MM.1S (cell line): ENCODE results near the gene AHNAK.

ENCODE experiments used
- DNase-seq: peaks from one replicate; pipeline ENCODE4 v3.0.0-alpha.2; 2015
- H2AFZ ChIP-seq: fragments of 300-600 bp; sonication (generic); 2 replicates; pipeline ENCODE4 v1.6.0; 2016; ENCODE audit warnings: antibody characterized with exemption, low read length
- H3F3A ChIP-seq: fragments of 300-600 bp; sonication (generic); 2 replicates; pipeline ENCODE4 v1.6.1; 2016; ENCODE audit warnings: mild to moderate bottlenecking, antibody characterized with exemption, low read length, moderate library complexity, mixed read lengths; ENCODE audit not compliant: insufficient read depth
- H3K27ac ChIP-seq: fragments of 300-600 bp; sonication (generic); 2 replicates; pipeline ENCODE4 v1.5.1; 2016; ENCODE audit warnings: mild to moderate bottlenecking, low read length
- H3K27me3 ChIP-seq: fragments of 300-600 bp; sonication (generic); replicated peaks from 2 replicates; pipeline ENCODE4 v1.6.0; 2016; ENCODE audit warnings: low read length; ENCODE audit not compliant: insufficient read depth
- H3K36me3 ChIP-seq: fragments of 300-600 bp; sonication (generic); replicated peaks from 2 replicates; pipeline ENCODE4 v1.6.1; 2016; ENCODE audit warnings: mild to moderate bottlenecking, low read length, mixed read lengths; ENCODE audit not compliant: insufficient read depth
- H3K4me1 ChIP-seq: fragments of 300-600 bp; sonication (generic); 2 replicates; pipeline ENCODE4 v1.6.1; 2016; ENCODE audit warnings: low read length, mixed read lengths
- H3K4me2 ChIP-seq: fragments of 300-600 bp; sonication (generic); 2 replicates; pipeline ENCODE4 v1.6.0; 2016; ENCODE audit warnings: low read depth, low read length
- H3K4me3 ChIP-seq: fragments of 300-600 bp; sonication (generic); 2 replicates; pipeline ENCODE4 v1.5.1; 2016; ENCODE audit warnings: low read length, mixed read lengths
- H3K79me2 ChIP-seq: fragments of 300-600 bp; sonication (generic); 2 replicates; pipeline ENCODE4 v1.6.1; 2016; ENCODE audit warnings: mixed run types, low read length, mixed read lengths
- H3K9ac ChIP-seq: fragments of 300-600 bp; sonication (generic); 2 replicates; pipeline ENCODE4 v1.6.1; 2016; ENCODE audit warnings: low read length, mixed read lengths
- H3K9me2 ChIP-seq: fragments of 300-600 bp; sonication (generic); replicated peaks from 2 replicates; pipeline ENCODE4 v1.6.1; 2016; ENCODE audit warnings: mild to moderate bottlenecking, low read length, mixed read lengths; ENCODE audit not compliant: insufficient read depth
- H3K9me3 ChIP-seq: fragments of 300-600 bp; sonication (generic); replicated peaks from 2 replicates; pipeline ENCODE4 v1.6.1; 2016; ENCODE audit warnings: mild to moderate bottlenecking, low read length, mixed read lengths; ENCODE audit not compliant: insufficient read depth
- H4K20me1 ChIP-seq: fragments of 300-600 bp; sonication (generic); 2 replicates; pipeline ENCODE4 v1.6.1; 2016; ENCODE audit warnings: mild to moderate bottlenecking, low read length, moderate library complexity, mixed read lengths; ENCODE audit not compliant: insufficient read depth
- EZH2 ChIP-seq: fragments of 300-600 bp; sonication (generic); optimal IDR thresholded peaks from 2 replicates; pipeline ENCODE3; 2017; ENCODE audit warnings: low read depth, mild to moderate bottlenecking, antibody characterized with exemption, low read length, mixed read lengths
- EZH2phosphoT487 ChIP-seq: fragments of 300-600 bp; sonication (generic); IDR thresholded peaks from 2 replicates; pipeline ENCODE4 v1.6.1; 2018; ENCODE audit warnings: antibody characterized with exemption, low read length
- TF ChIP-seq, protein P1 (sequence below): fragments of 300-600 bp; sonication (generic); IDR thresholded peaks from 2 replicates; pipeline ENCODE4 v1.5.1; 2016; ENCODE audit warnings: antibody characterized with exemption, low read length, mixed read lengths

AHNAK gene

DNA sequence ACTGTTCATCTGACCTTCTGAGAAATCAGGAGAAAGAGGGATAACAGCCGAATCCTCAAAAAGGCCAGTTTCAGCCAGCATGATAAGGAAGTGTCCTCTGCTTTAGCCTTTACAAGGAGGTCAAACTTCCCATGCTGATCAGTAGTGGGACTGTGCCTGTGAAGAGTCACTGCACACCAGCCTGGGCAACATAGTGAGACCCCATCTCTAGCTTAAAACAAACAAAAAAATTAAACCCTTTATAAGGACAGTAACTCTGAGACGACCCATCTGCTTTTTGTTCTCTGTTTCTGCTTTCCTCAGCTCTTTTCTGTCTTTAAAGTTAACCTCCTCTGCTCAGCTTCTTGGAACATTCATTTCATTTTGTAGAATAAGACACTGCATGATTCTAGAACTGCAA is 78.0 kb downstream of the AHNAK start:
- peaks cover 6% of the 10 kb centered on the region; the same call in 1 of the 2 replicates for H3K4me1 ChIP-seq
- TF ChIP-seq EZH2phosphoT487, result no peak
- TF ChIP-seq EZH2, result no peak
- TF ChIP-seq, protein P1, sequence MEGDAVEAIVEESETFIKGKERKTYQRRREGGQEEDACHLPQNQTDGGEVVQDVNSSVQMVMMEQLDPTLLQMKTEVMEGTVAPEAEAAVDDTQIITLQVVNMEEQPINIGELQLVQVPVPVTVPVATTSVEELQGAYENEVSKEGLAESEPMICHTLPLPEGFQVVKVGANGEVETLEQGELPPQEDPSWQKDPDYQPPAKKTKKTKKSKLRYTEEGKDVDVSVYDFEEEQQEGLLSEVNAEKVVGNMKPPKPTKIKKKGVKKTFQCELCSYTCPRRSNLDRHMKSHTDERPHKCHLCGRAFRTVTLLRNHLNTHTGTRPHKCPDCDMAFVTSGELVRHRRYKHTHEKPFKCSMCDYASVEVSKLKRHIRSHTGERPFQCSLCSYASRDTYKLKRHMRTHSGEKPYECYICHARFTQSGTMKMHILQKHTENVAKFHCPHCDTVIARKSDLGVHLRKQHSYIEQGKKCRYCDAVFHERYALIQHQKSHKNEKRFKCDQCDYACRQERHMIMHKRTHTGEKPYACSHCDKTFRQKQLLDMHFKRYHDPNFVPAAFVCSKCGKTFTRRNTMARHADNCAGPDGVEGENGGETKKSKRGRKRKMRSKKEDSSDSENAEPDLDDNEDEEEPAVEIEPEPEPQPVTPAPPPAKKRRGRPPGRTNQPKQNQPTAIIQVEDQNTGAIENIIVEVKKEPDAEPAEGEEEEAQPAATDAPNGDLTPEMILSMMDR, result no peak

GRCh38 chr11:62466444-62466843 is 80.2 kb downstream of the AHNAK start:
- Histone ChIP-seq H3K36me3 (no peaks in the 10 kb centered on the region), H3K4me3 (no peak overlapping the region), H3K4me1 (peaks cover 21% of the 10 kb centered on the region), H3K27me3 (no peaks in the 10 kb centered on the region), H3K9me2 (no peaks in the 10 kb centered on the region), H3K79me2 (no peaks in the 10 kb centered on the region), H3K9ac (no peak overlapping the region), H4K20me1 (no peaks in the 10 kb centered on the region), H3K4me2 (no peak overlapping the region), H3K9me3 (no peaks in the 10 kb centered on the region), H3F3A (peaks cover 19% of the 10 kb centered on the region), H2AFZ (no peak overlapping the region), H3K27ac (no peak overlapping the region)
- TF ChIP-seq EZH2 (no peak), EZH2phosphoT487 (no peak)
- TF ChIP-seq, protein P1, result no peak
- DNase-seq, result no peak

More for the DNA sequence above, 78.0 kb downstream of the AHNAK start:
- H3F3A ChIP-seq, result no peaks in the 10 kb centered on the region
- no peak overlapping the region for H2AFZ ChIP-seq
- H4K20me1 ChIP-seq, result no peaks in the 10 kb centered on the region
- no peaks in the 10 kb centered on the region for H3K36me3 ChIP-seq
- DNase-seq, result no peak
- H3K4me2 ChIP-seq, result no peak overlapping the region
- H3K4me3 ChIP-seq, result no peak overlapping the region
- H3K9me3 ChIP-seq, result no peaks in the 10 kb centered on the region
- no peak overlapping the region for H3K27ac ChIP-seq
- no peaks in the 10 kb centered on the region for H3K9me2 ChIP-seq
- H3K27me3 ChIP-seq, result no peaks in the 10 kb centered on the region
- H3K9ac ChIP-seq, result no peak overlapping the region
- no peaks in the 10 kb centered on the region for H3K79me2 ChIP-seq

- H3K9ac ChIP-seq, result no peak overlapping the region
- H3K27me3 ChIP-seq, result no peaks in the 10 kb centered on the region
- no peak overlapping the region for H2AFZ ChIP-seq
- no peaks in the 10 kb centered on the region for H3K79me2 ChIP-seq
- no peaks in the 10 kb centered on the region for H3K9me3 ChIP-seq
- H3F3A ChIP-seq, result peaks cover 22% of the 10 kb centered on the region
- no peak overlapping the region for H3K4me2 ChIP-seq
- no peak overlapping the region for H3K4me3 ChIP-seq
- no peak overlapping the region for H3K27ac ChIP-seq
- H3K4me1 ChIP-seq, result peaks cover 25% of the 10 kb centered on the region
- TF ChIP-seq, protein P1, result no peak
- TF ChIP-seq EZH2 (no peak), EZH2phosphoT487 (no peak)
- peak; percentile 37 for DNase-seq
- H3K9me2 ChIP-seq, result no peaks in the 10 kb centered on the region
- H4K20me1 ChIP-seq, result no peaks in the 10 kb centered on the region
- H3K36me3 ChIP-seq, result no peaks in the 10 kb centered on the region
Measured at GRCh38 chr11:62464655-62465054, 82.0 kb downstream of the AHNAK start.
